T follicular helper cell (primary cell): Measurements from ENCODE around the gene SCAPER.
"Not testable (repeated sequence)": the region's sequence is repeated elsewhere in the genome, so short reads cannot be mapped to it uniquely, and the experiment has no call there.

Source experiments
- DNase-seq: peaks from one replicate; pipeline ENCODE4 v3.0.0-alpha.2; 2020; ENCODE audit warnings: low read depth

Gene SCAPER

GRCh38 chr15:76483018-76483417 lies 422.1 kb downstream of the SCAPER start:
- no peak for DNase-seq

- no peak for DNase-seq
Measured at GRCh38 chr15:76480267-76480666, 424.9 kb downstream of the SCAPER start.

GRCh38 chr15:76470691-76471090 lies 434.4 kb downstream of the SCAPER start:
- no peak for DNase-seq

GRCh38 chr15:76468722-76469121 lies 436.4 kb downstream of the SCAPER start:
- DNase-seq: no peak

- DNase-seq: no peak
Measured at GRCh38 chr15:76467136-76467535, 438.0 kb downstream of the SCAPER start.

GRCh38 chr15:76465728-76466127 lies 439.4 kb downstream of the SCAPER start:
- DNase-seq: no peak

- DNase-seq: no peak
Measured at GRCh38 chr15:76464247-76464646, 440.9 kb downstream of the SCAPER start.

- DNase-seq: no peak
Measured at GRCh38 chr15:76460871-76461270, 444.3 kb downstream of the SCAPER start.

- DNase-seq: no peak
Measured at GRCh38 chr15:76460347-76460746, 444.8 kb downstream of the SCAPER start.

- DNase-seq: no peak
Measured at GRCh38 chr15:76451540-76451939, 453.6 kb downstream of the SCAPER start.

GRCh38 chr15:76449455-76449854 lies 455.7 kb downstream of the SCAPER start:
- DNase-seq: no peak

GRCh38 chr15:76448755-76449154 lies 456.4 kb downstream of the SCAPER start:
- DNase-seq: no peak

GRCh38 chr15:76447728-76448441 lies 457.3 kb downstream of the SCAPER start:
- no peak for DNase-seq

- no peak for DNase-seq
Measured at GRCh38 chr15:76440441-76440840, 464.7 kb downstream of the SCAPER start.

GRCh38 chr15:76439542-76439941 lies 465.6 kb downstream of the SCAPER start:
- DNase-seq: no peak

- no peak for DNase-seq
Measured at GRCh38 chr15:76433798-76434400, 471.2 kb downstream of the SCAPER start.

- not testable (repeated sequence) for DNase-seq
Measured at GRCh38 chr15:76433036-76433435, 472.1 kb downstream of the SCAPER start.

- no peak for DNase-seq
Measured at GRCh38 chr15:76432604-76433003, 472.5 kb downstream of the SCAPER start.

GRCh38 chr15:76431971-76432370 lies 473.2 kb downstream of the SCAPER start:
- no peak for DNase-seq

- DNase-seq: not testable (repeated sequence)
Measured at GRCh38 chr15:76430711-76431110, 474.4 kb downstream of the SCAPER start.

- DNase-seq: no peak
Measured at GRCh38 chr15:76429661-76430060, 475.5 kb downstream of the SCAPER start.

- DNase-seq: no peak
Measured at GRCh38 chr15:76426941-76427340, 478.2 kb downstream of the SCAPER start.

GRCh38 chr15:76418352-76419140 lies 486.6 kb downstream of the SCAPER start:
- DNase-seq: no peak
